ENCODE data around the gene PCP2.

The PCP2 gene

DNA sequence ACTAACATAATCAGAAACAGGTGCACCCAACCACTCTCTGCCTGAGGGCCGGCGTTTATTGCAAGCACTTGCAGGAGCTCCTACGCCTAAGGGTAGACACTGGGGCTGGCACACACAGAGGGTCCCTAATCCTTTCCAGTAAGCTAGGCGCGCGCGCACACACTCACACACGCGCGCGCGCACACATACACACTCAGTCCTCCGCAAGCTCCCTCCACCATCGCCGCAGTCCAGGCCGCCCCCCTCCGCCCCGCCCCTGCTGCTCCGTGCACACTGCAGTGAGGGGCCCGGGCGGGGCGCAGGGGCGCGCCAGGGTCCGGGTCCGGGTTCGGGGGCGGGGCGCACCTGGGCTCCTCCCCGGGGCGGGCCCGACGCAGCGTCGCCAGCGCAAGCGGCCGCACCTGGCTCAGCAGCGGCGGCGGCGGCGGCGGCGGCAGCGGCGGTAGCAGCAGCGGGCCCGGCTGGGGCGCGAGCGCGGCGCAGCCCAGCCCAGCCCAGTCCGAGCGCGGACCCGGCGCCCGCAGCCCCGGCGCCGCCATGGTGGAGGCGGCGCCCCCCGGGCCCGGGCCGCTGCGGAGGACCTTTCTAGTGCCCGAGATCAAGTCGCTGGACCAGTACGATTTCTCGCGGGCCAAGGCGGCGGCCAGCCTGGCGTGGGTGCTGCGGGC is 37.9 kb downstream of the PCP2 start, which contains the start of gene CAMSAP3:
CAMSAP3 (plus strand) TSS at position 398 of the 668 bp plus-strand sequence; CDS start at position 538, 140 bp downstream.
- peaks cover 73% of the 10 kb centered on the region for H3K27me3 Mint-ChIP-seq
- no peaks in the 10 kb centered on the region for H3K9me3 Mint-ChIP-seq
- H3K36me3 Mint-ChIP-seq (ENCODE audit: low read depth) = no peaks in the 10 kb centered on the region
- intact Hi-C loops (cut with micrococcal nuclease) = no loop called here
- H3K4me3 Mint-ChIP-seq = peak within 1 kb of the TSS; percentile 74
- H3K4me1 Mint-ChIP-seq (ENCODE audit: low read depth) = peaks cover 12% of the 10 kb centered on the region
- H3K27ac Mint-ChIP-seq = no peak within 1 kb of the TSS

GRCh38 chr19:7590256-7590655 is 43.3 kb downstream of the PCP2 start:
- H3K9me3 Mint-ChIP-seq = no peaks in the 10 kb centered on the region
- no peaks in the 10 kb centered on the region for H3K36me3 Mint-ChIP-seq (ENCODE audit: low read depth)

DNA sequence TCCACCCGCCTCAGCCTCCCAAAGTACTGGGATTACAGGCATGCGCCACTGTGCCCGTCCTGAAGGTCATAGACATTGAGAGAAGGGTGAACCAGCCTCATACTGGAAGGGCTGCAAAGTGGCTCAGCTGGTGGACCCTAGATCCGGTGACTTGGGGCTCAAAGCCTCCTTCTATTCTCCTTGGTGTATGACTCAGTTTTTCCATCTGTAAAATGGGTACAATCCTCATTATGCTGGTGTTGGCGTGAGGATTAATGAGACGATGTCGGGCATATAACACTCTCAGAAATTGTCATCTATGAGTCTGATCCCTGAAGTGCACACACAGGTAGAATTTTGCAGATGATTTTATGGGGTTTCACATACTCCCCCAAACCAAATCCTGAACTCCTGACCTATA is 43.7 kb downstream of the PCP2 start:
- Mint-ChIP-seq H3K9me3 (no peaks in the 10 kb centered on the region), H3K27me3 (peaks cover 57% of the 10 kb centered on the region), H3K27ac (no peak overlapping the region), H3K4me1 (ENCODE audit: low read depth) (peaks cover 11% of the 10 kb centered on the region), H3K36me3 (ENCODE audit: low read depth) (no peaks in the 10 kb centered on the region), H3K4me3 (no peak overlapping the region)
- intact Hi-C loops (cut with micrococcal nuclease) = no loop called here

More at GRCh38 chr19:7590256-7590655, 43.3 kb downstream of the PCP2 start:
- Mint-ChIP-seq H3K4me3 (no peak overlapping the region), H3K27me3 (peaks cover 62% of the 10 kb centered on the region), H3K27ac (no peak overlapping the region), H3K4me1 (ENCODE audit: low read depth) (peaks cover 10% of the 10 kb centered on the region)
- intact Hi-C loops (cut with micrococcal nuclease) = no loop called here

- peaks cover 39% of the 10 kb centered on the region for H3K27me3 Mint-ChIP-seq
- no peak overlapping the region for H3K27ac Mint-ChIP-seq
- no peak overlapping the region for H3K4me3 Mint-ChIP-seq
- H3K4me1 Mint-ChIP-seq (ENCODE audit: low read depth) = peaks cover 17% of the 10 kb centered on the region
- intact Hi-C loops (cut with micrococcal nuclease) = no loop called here
- no peaks in the 10 kb centered on the region for H3K36me3 Mint-ChIP-seq (ENCODE audit: low read depth)
- H3K9me3 Mint-ChIP-seq = no peaks in the 10 kb centered on the region
These were observed 51.1 kb downstream of the PCP2 start for GRCh38 chr19:7582446-7582845.

Measured in dendritic cell treated with granulocyte-macrophage colony-stimulating factor and Interleukin-4, amounts not matched to agents 40 ng/mL and 50 ng/mL, for 4 days (primary cell).